Rectal smooth muscle tissue (tissue), 1 donor: ENCODE results near the gene EGFR.

Source experiments
- H3K27ac ChIP-seq: one replicate; pipeline ENCODE4 v1.7.0; 2013; ENCODE audit warnings: low read depth, low read length, inconsistent platforms
- H3K27me3 ChIP-seq: one replicate; pipeline ENCODE4 v1.7.0; 2013; ENCODE audit warnings: low read length; ENCODE audit not compliant: control insufficient read depth, insufficient read depth
- H3K36me3 ChIP-seq: one replicate; pipeline ENCODE4 v1.7.0; 2013; ENCODE audit warnings: low read length; ENCODE audit not compliant: control insufficient read depth, insufficient read depth
- H3K4me1 ChIP-seq: one replicate; pipeline ENCODE4 v1.7.0; 2013; ENCODE audit warnings: low read length; ENCODE audit not compliant: control insufficient read depth, insufficient read depth
- H3K4me3 ChIP-seq: one replicate; pipeline ENCODE4 v1.7.0; 2013; ENCODE audit warnings: low read length
- H3K9ac ChIP-seq: one replicate; pipeline ENCODE4 v1.7.0; 2013; ENCODE audit warnings: low read length

Gene EGFR

GRCh38 chr7:55188590-55189138 lies 169.8 kb downstream of the EGFR start:
- peaks cover 9% of the 10 kb centered on the region for H3K36me3 ChIP-seq
- no peak overlapping the region for H3K4me3 ChIP-seq
- no peak overlapping the region for H3K9ac ChIP-seq
- no peak overlapping the region for H3K27ac ChIP-seq
- H3K27me3 ChIP-seq, result no peaks in the 10 kb centered on the region
- H3K4me1 ChIP-seq, result peaks cover 3% of the 10 kb centered on the region

GRCh38 chr7:55189146-55189766 lies 170.4 kb downstream of the EGFR start:
- H3K9ac ChIP-seq, result no peak overlapping the region
- no peak overlapping the region for H3K27ac ChIP-seq
- H3K4me1 ChIP-seq, result peaks cover 3% of the 10 kb centered on the region
- no peak overlapping the region for H3K4me3 ChIP-seq
- peaks cover 9% of the 10 kb centered on the region for H3K36me3 ChIP-seq
- no peaks in the 10 kb centered on the region for H3K27me3 ChIP-seq

GRCh38 chr7:55189878-55190436 lies 171.1 kb downstream of the EGFR start:
- no peak overlapping the region for H3K27ac ChIP-seq
- H3K4me1 ChIP-seq, result peaks cover 3% of the 10 kb centered on the region
- no peak overlapping the region for H3K9ac ChIP-seq
- H3K36me3 ChIP-seq, result peaks cover 9% of the 10 kb centered on the region
- H3K4me3 ChIP-seq, result no peak overlapping the region
- no peaks in the 10 kb centered on the region for H3K27me3 ChIP-seq

GRCh38 chr7:55190511-55191160 lies 171.8 kb downstream of the EGFR start:
- Histone ChIP-seq H3K27me3 (no peaks in the 10 kb centered on the region), H3K36me3 (peaks cover 9% of the 10 kb centered on the region), H3K4me1 (peaks cover 3% of the 10 kb centered on the region), H3K27ac (no peak overlapping the region), H3K4me3 (no peak overlapping the region), H3K9ac (no peak overlapping the region)

- Histone ChIP-seq H3K4me1 (peaks cover 3% of the 10 kb centered on the region), H3K4me3 (no peak overlapping the region), H3K27ac (no peak overlapping the region), H3K36me3 (peaks cover 4% of the 10 kb centered on the region), H3K27me3 (no peaks in the 10 kb centered on the region), H3K9ac (no peak overlapping the region)
Measured at GRCh38 chr7:55191161-55191925, 172.5 kb downstream of the EGFR start.

GRCh38 chr7:55191926-55192692 lies 173.3 kb downstream of the EGFR start:
- H3K36me3 ChIP-seq, result peaks cover 4% of the 10 kb centered on the region
- H3K27me3 ChIP-seq, result no peaks in the 10 kb centered on the region
- no peak overlapping the region for H3K9ac ChIP-seq
- H3K27ac ChIP-seq, result no peak overlapping the region
- H3K4me1 ChIP-seq, result peaks cover 3% of the 10 kb centered on the region
- H3K4me3 ChIP-seq, result no peak overlapping the region

- no peak overlapping the region for H3K4me3 ChIP-seq
- H3K27me3 ChIP-seq, result no peaks in the 10 kb centered on the region
- peaks cover 3% of the 10 kb centered on the region for H3K4me1 ChIP-seq
- peaks cover 4% of the 10 kb centered on the region for H3K36me3 ChIP-seq
- H3K9ac ChIP-seq, result no peak overlapping the region
- no peak overlapping the region for H3K27ac ChIP-seq
Measured at GRCh38 chr7:55192723-55193122, 173.9 kb downstream of the EGFR start.

- no peak overlapping the region for H3K27ac ChIP-seq
- H3K27me3 ChIP-seq, result no peaks in the 10 kb centered on the region
- H3K4me1 ChIP-seq, result peaks cover 3% of the 10 kb centered on the region
- H3K36me3 ChIP-seq, result peaks cover 4% of the 10 kb centered on the region
- no peak overlapping the region for H3K9ac ChIP-seq
- no peak overlapping the region for H3K4me3 ChIP-seq
Measured at GRCh38 chr7:55193245-55193644, 174.4 kb downstream of the EGFR start.

GRCh38 chr7:55194522-55194921 lies 175.7 kb downstream of the EGFR start:
- no peak overlapping the region for H3K27ac ChIP-seq
- H3K9ac ChIP-seq, result no peak overlapping the region
- no peak overlapping the region for H3K4me3 ChIP-seq
- H3K27me3 ChIP-seq, result no peaks in the 10 kb centered on the region
- H3K4me1 ChIP-seq, result peaks cover 10% of the 10 kb centered on the region
- H3K36me3 ChIP-seq, result peaks cover 4% of the 10 kb centered on the region

GRCh38 chr7:55198634-55199392 lies 180.0 kb downstream of the EGFR start:
- no peaks in the 10 kb centered on the region for H3K27me3 ChIP-seq
- no peak overlapping the region for H3K9ac ChIP-seq
- peaks cover 10% of the 10 kb centered on the region for H3K4me1 ChIP-seq
- no peak overlapping the region for H3K4me3 ChIP-seq
- peaks cover 20% of the 10 kb centered on the region for H3K36me3 ChIP-seq
- no peak overlapping the region for H3K27ac ChIP-seq

GRCh38 chr7:55199418-55199817 lies 180.6 kb downstream of the EGFR start:
- Histone ChIP-seq H3K4me3 (no peak overlapping the region), H3K27ac (no peak overlapping the region), H3K27me3 (no peaks in the 10 kb centered on the region), H3K36me3 (peaks cover 24% of the 10 kb centered on the region), H3K4me1 (peaks cover 10% of the 10 kb centered on the region), H3K9ac (no peak overlapping the region)
